ENCODE data around the gene TENT4B. TPM values are rescaled to one million over a fixed set of nuclear protein-coding genes. Genes with fewer than 3 reads are reported as not detected.

Gene TENT4B
- total RNA-seq, 1 donor from 2014 or later = 15.2 TPM

GRCh38 chr16:50202926-50203624 is 50.0 kb downstream of the TENT4B start:
- no peak for DNase-seq (ENCODE audit: low spot score)
- Mint-ChIP-seq H3K27me3 (ENCODE audit: insufficient read depth, low read depth) (no peaks in the 10 kb centered on the region), H3K9me3 (peaks cover 10% of the 10 kb centered on the region), H3K27ac (no peak overlapping the region), H3K4me3 (no peak overlapping the region), H3K36me3 (peaks cover 4% of the 10 kb centered on the region), H3K4me1 (peaks cover 25% of the 10 kb centered on the region)
- Histone ChIP-seq H3K9ac (no peak overlapping the region), H3K27ac (peak overlapping the region; percentile 7), H3K27me3 (no peaks in the 10 kb centered on the region), H3K4me1 (peaks cover 15% of the 10 kb centered on the region), H3F3A (ENCODE audit: low read depth) (no peaks in the 10 kb centered on the region), H3K36me3 (no peaks in the 10 kb centered on the region), H3K4me2 (no peak overlapping the region), H3K9me3 (ENCODE audit: low read depth) (no peaks in the 10 kb centered on the region), H3K4me3 (no peak overlapping the region), H2AFZ (replicated peaks) (no peak overlapping the region), H4K20me1 (ENCODE audit: low read depth) (no peaks in the 10 kb centered on the region), H3K79me2 (ENCODE audit: low read depth) (peaks cover 53% of the 10 kb centered on the region)
- TF ChIP-seq EZH2phosphoT487 (IDR thresholded peaks at IDR 0.05) (no peak), EZH2 (IDR thresholded peaks at IDR 0.05) (no peak), CTCF (IDR thresholded peaks at IDR 0.05) (no peak)

- Histone ChIP-seq H3K4me3 (no peak overlapping the region), H3K4me2 (no peak overlapping the region), H3K4me1 (peaks cover 15% of the 10 kb centered on the region), H3K27me3 (no peaks in the 10 kb centered on the region), H3K9me3 (ENCODE audit: low read depth) (no peaks in the 10 kb centered on the region), H3K79me2 (ENCODE audit: low read depth) (peaks cover 51% of the 10 kb centered on the region), H2AFZ (replicated peaks) (no peak overlapping the region), H3K36me3 (no peaks in the 10 kb centered on the region), H3F3A (ENCODE audit: low read depth) (no peaks in the 10 kb centered on the region), H3K9ac (no peak overlapping the region), H4K20me1 (ENCODE audit: low read depth) (no peaks in the 10 kb centered on the region), H3K27ac (no peak overlapping the region)
- peak overlapping the region; percentile 8 for H3K4me3 Mint-ChIP-seq
- no peak for DNase-seq (ENCODE audit: low spot score)
- H3K9me3 Mint-ChIP-seq = peaks cover 10% of the 10 kb centered on the region
- peaks cover 30% of the 10 kb centered on the region for H3K4me1 Mint-ChIP-seq
- H3K27me3 Mint-ChIP-seq (ENCODE audit: insufficient read depth, low read depth) = no peaks in the 10 kb centered on the region
- H3K27ac Mint-ChIP-seq = no peak overlapping the region
- H3K36me3 Mint-ChIP-seq = peaks cover 4% of the 10 kb centered on the region
- no peak for TF ChIP-seq EZH2 (IDR thresholded peaks at IDR 0.05)
- TF ChIP-seq EZH2phosphoT487 (IDR thresholded peaks at IDR 0.05) = no peak
- TF ChIP-seq CTCF (IDR thresholded peaks at IDR 0.05) = no peak
These were observed 50.6 kb downstream of the TENT4B start for GRCh38 chr16:50203681-50204080.

GRCh38 chr16:50204453-50205108 is 51.5 kb downstream of the TENT4B start:
- peaks cover 3% of the 10 kb centered on the region for H3K9me3 Mint-ChIP-seq
- no peaks in the 10 kb centered on the region for H3K36me3 Mint-ChIP-seq
- H2AFZ ChIP-seq (replicated peaks) = no peak overlapping the region
- no peak overlapping the region for H3K9ac ChIP-seq
- H4K20me1 ChIP-seq (ENCODE audit: low read depth) = peaks cover 6% of the 10 kb centered on the region
- H3K4me1 Mint-ChIP-seq = peaks cover 37% of the 10 kb centered on the region
- no peaks in the 10 kb centered on the region for H3K9me3 ChIP-seq (ENCODE audit: low read depth)
- no peak overlapping the region for H3K27ac Mint-ChIP-seq
- TF ChIP-seq EZH2 (IDR thresholded peaks at IDR 0.05) = no peak
- TF ChIP-seq EZH2phosphoT487 (IDR thresholded peaks at IDR 0.05) = no peak
- no peak for TF ChIP-seq CTCF (IDR thresholded peaks at IDR 0.05)
- H3K27ac ChIP-seq = no peak overlapping the region
- peaks cover 44% of the 10 kb centered on the region for H3K79me2 ChIP-seq (ENCODE audit: low read depth)
- H3K4me1 ChIP-seq = peaks cover 17% of the 10 kb centered on the region
- DNase-seq (ENCODE audit: low spot score) = no peak
- H3K4me2 ChIP-seq = no peak overlapping the region
- H3K36me3 ChIP-seq = no peaks in the 10 kb centered on the region
- H3K27me3 ChIP-seq = no peaks in the 10 kb centered on the region
- H3K4me3 Mint-ChIP-seq = no peak overlapping the region
- H3K4me3 ChIP-seq = no peak overlapping the region
- H3F3A ChIP-seq (ENCODE audit: low read depth) = peaks cover 8% of the 10 kb centered on the region
- H3K27me3 Mint-ChIP-seq (ENCODE audit: insufficient read depth, low read depth) = no peaks in the 10 kb centered on the region

Data from neural progenitor cell (in vitro differentiated cells).